K562 (cell line): ENCODE data around the gene PRRC2A. TPM values are rescaled to one million over a fixed set of nuclear protein-coding genes. Genes with fewer than 3 reads are reported as not detected.

Source experiments
- CREM ChIP-seq: IDR thresholded peaks from 2 replicates; pipeline ENCODE4 v1.6.1; 2014; ENCODE audit warnings: antibody characterized with exemption, low read depth
- ETV1 ChIP-seq: fragments of 450-650 bp; conservative IDR thresholded peaks from 2 replicates; pipeline ENCODE4 v1.6.1; 2016; ENCODE audit warnings: missing genetic modification characterization, control low read depth, low read depth, missing compliant biosample characterization
- GABPB1 ChIP-seq: sonication (generic); formaldehyde crosslinking; IDR thresholded peaks from 2 replicates; pipeline ENCODE4 v1.8.0; 2022; ENCODE audit warnings: mild to moderate bottlenecking, missing genetic modification reagents
- HDAC2 ChIP-seq: fragments of 450-650 bp; IDR thresholded peaks from 2 replicates; pipeline ENCODE4 v1.6.1; 2016; ENCODE audit warnings: mild to moderate bottlenecking
- HIVEP1 ChIP-seq: fragments of 250-450 bp; sonication (Bioruptor Pico); IDR thresholded peaks from 2 replicates; pipeline ENCODE4 v1.4.0; 2020; ENCODE audit warnings: mild to moderate bottlenecking
- KDM2B ChIP-seq: fragments of 250-450 bp; sonication (Bioruptor Pico); IDR thresholded peaks from 2 replicates; pipeline ENCODE4 v1.8.0; 2021; ENCODE audit warnings: mild to moderate bottlenecking, moderate library complexity
- MAZ ChIP-seq, 2 experiments: fragments of 450-650 bp in 1 of 2; sonication (generic) in 1 of 2; formaldehyde crosslinking; IDR thresholded peaks in 1 of 2; conservative IDR thresholded peaks in 1 of 2; 2 replicates each; pipeline versions ENCODE4 v1.4.0 to v1.5.0; 2020; ENCODE audit warnings: mild to moderate bottlenecking in 1 of 2, missing genetic modification reagents in 1 of 2
- MXI1 ChIP-seq: IDR thresholded peaks from 2 replicates; pipeline ENCODE4 v1.6.1; 2011; ENCODE audit warnings: low read depth, mild to moderate bottlenecking, improper control_type of control experiment, low read length
- NR1H2 ChIP-seq: sonication (generic); formaldehyde crosslinking; IDR thresholded peaks from 2 replicates; pipeline ENCODE4 v1.4.0; 2020; ENCODE audit warnings: mild to moderate bottlenecking, missing genetic modification reagents
- PKNOX1 ChIP-seq: fragments of 450-650 bp; IDR thresholded peaks from 2 replicates; pipeline ENCODE4 v1.6.1; 2016
- RBM25 ChIP-seq: fragments of 200-400 bp; formaldehyde crosslinking; IDR thresholded peaks from 2 replicates; pipeline ENCODE4 v1.6.1; 2018; ENCODE audit warnings: low read length, low read depth, moderate library complexity; ENCODE audit not compliant: severe bottlenecking
- RCOR1 ChIP-seq, 2 experiments: IDR thresholded peaks; 2 replicates each; pipeline ENCODE4 v1.6.1; 2012; ENCODE audit warnings: low read depth in 2 of 2, low read length in 2 of 2, borderline replicate concordance in 1 of 2, improper control_type of control experiment in 1 of 2
- SMC3 ChIP-seq: conservative IDR thresholded peaks from 2 replicates; pipeline ENCODE4 v1.6.1; 2011; ENCODE audit warnings: low read depth, low read length, improper control_type of control experiment; ENCODE audit not compliant: insufficient read depth
- TCF3 ChIP-seq: sonication (generic); formaldehyde crosslinking; IDR thresholded peaks from 2 replicates; pipeline ENCODE4 v1.4.0; 2020; ENCODE audit warnings: mild to moderate bottlenecking, missing genetic modification reagents
- TEAD4 ChIP-seq, 2 experiments: sonication (generic) in 1 of 2; formaldehyde crosslinking in 1 of 2; IDR thresholded peaks; 2 replicates each; pipeline versions ENCODE4 v1.6.1 to v1.8.0; 2012 to 2022; ENCODE audit warnings: borderline replicate concordance in 1 of 2, inconsistent platforms in 1 of 2, low read length in 1 of 2, mild to moderate bottlenecking in 1 of 2, missing genetic modification reagents in 1 of 2
- XRCC5 ChIP-seq: fragments of 200-400 bp; formaldehyde crosslinking; IDR thresholded peaks from 2 replicates; pipeline ENCODE4 v1.6.1; 2017; ENCODE audit warnings: low read depth, mild to moderate bottlenecking, low read length
- ZBTB33 ChIP-seq: sonication (generic); formaldehyde crosslinking; IDR thresholded peaks from 2 replicates; pipeline ENCODE4 v1.8.1; 2023; ENCODE audit warnings: mild to moderate bottlenecking, missing genetic modification reagents
- ZBTB9 ChIP-seq: fragments of 450-650 bp; formaldehyde crosslinking; IDR thresholded peaks from 2 replicates; pipeline ENCODE4 v1.4.0; 2020; ENCODE audit warnings: mild to moderate bottlenecking, moderate library complexity
- ZNF766 ChIP-seq: fragments of 200-800 bp; sonication (Bioruptor generic); conservative IDR thresholded peaks from 2 replicates; pipeline ENCODE4 v1.6.1; 2016; ENCODE audit warnings: missing genetic modification characterization, missing compliant biosample characterization
- polyA plus RNA-seq, 8 experiments: library from polyadenylated mRNA; depleted of rRNA in 4 of 8; stranded (reverse) in 5 of 8; unstranded in 3 of 8; fragments of >200 nt; fragmentation: Nextera tagmentation in 2 of 8; fragmentation: Illumina TruSeq in 1 of 8; extraction: Ambion mirVana in 2 of 8; extraction: Trizol in 1 of 8; gene quantifications; 2 replicates each; pipeline versions ENCODE4 v1.2.1 to v1.2.3, GENCODE V29; 2011 to 2014; ENCODE audit warnings: inconsistent platforms in 1 of 8, missing spikeins in 1 of 8
- total RNA-seq, 7 experiments: library from RNA; depleted of rRNA in 6 of 7; stranded (reverse); fragments of >200 nt in 6 of 7; fragmentation: Illumina TruSeq in 2 of 7; extraction: Trizol in 2 of 7; gene quantifications; 2 replicates each; pipeline versions ENCODE4 v1.2.1 to v1.2.3, GENCODE V29; 2011 to 2021; ENCODE audit warnings: low replicate concordance in 1 of 7
- TF ChIP-seq, protein P1 (sequence below): sonication (generic); formaldehyde crosslinking; IDR thresholded peaks from 2 replicates; pipeline ENCODE4 v1.9.0; 2022; ENCODE audit warnings: mild to moderate bottlenecking, missing genetic modification reagents
- TF ChIP-seq, protein P2 (sequence below), 2 experiments: fragments of 450-650 bp; IDR thresholded peaks; 2 replicates each; pipeline ENCODE4 v1.6.1; 2016

The PRRC2A gene
- total and polyA plus RNA-seq, 9 of the 15 experiments (the other 6 are each of a cell fraction or from before 2014, with no cell fraction given), result 1.0 to 332 (median 63.0) TPM

DNA sequence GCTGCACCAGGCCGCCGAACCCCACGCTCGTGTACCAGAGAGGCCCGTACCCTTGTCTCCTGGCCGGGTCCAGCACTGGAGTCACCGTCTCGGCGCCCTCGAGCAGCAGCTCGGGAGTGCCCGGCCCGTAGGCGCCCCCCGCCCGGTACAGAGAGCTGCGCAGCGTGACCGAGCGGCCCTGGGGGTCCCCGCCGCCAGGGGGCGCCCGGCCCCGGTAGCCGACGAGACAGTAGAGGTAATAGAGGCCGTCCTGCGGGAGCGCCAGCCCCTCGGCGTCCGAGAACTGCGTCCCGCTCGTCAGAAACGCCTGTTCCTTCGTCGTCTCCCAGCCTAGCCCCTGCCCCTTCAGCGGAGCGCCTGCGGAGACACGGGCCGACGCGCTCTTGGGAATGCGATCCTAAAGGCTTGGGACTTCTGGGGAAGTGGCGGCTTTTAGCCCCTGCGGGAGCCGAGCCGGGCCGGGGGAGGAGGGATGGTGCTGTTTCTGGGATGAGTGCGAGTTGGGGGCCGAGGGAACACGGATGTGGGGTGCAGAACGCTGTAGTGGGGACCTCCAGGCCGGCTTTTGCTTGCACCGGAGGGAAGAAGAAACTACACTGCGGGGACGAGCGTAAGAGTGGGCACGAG lies 39.6 kb upstream of the PRRC2A start (continued):
- TF ChIP-seq CREM (peak; percentile 87), KDM2B (CRISPR knock-in tag) (peak; percentile 70), TCF3 (peak; percentile 31; the same call in 1 of the 2 replicates), TEAD4 (IDR thresholded peaks at IDR 0.05; ENCODE audit: low read length) (peak; percentile 23; the same call in 1 of the 2 replicates), TEAD4 (CRISPR knock-in tag; IDR thresholded peaks at IDR 0.05; ENCODE audit: borderline replicate concordance) (no peak), ZNF766 (CRISPR knock-in tag) (no peak), NR1H2 (CRISPR knock-in tag) (peak; percentile 96; the same call in 1 of the 2 replicates), ZBTB33 (CRISPR knock-in tag) (peak; percentile 71; the same call in 1 of the 2 replicates), RBM25 (no peak), MXI1 (no peak), SMC3 (peak; percentile 83), ETV1 (tag) (peak; percentile 31; the same call in 1 of the 2 replicates), XRCC5 (peak; percentile 96), PKNOX1 (no peak), GABPB1 (CRISPR knock-in tag) (peak; percentile 76; the same call in 1 of the 2 replicates), ZBTB9 (CRISPR knock-in tag) (peak; percentile 78; the same call in 1 of the 2 replicates), RCOR1 (IDR thresholded peaks at IDR 0.05; ENCODE audit: borderline replicate concordance in 1 of 2, low read depth in 2 of 2, low read length in 2 of 2) (peak; percentile 57 to 61; a peak in 2 of 4 replicates), MAZ (CRISPR knock-in tag; conservative IDR thresholded peaks at IDR 0.05 in 1 of 2, IDR thresholded peaks at IDR 0.05 in 1 of 2) (peak; percentile 92 to 93), HIVEP1 (CRISPR knock-in tag) (0 out of 2 replicates have a peak, but pooled peaks have one; percentile 55), HDAC2 (peak; percentile 80)
- TF ChIP-seq, protein P1, sequence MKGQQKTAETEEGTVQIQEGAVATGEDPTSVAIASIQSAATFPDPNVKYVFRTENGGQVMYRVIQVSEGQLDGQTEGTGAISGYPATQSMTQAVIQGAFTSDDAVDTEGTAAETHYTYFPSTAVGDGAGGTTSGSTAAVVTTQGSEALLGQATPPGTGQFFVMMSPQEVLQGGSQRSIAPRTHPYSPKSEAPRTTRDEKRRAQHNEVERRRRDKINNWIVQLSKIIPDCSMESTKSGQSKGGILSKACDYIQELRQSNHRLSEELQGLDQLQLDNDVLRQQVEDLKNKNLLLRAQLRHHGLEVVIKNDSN (CRISPR knock-in tag), result peak; percentile 69; the same call in 1 of the 2 replicates
- TF ChIP-seq, protein P2, sequence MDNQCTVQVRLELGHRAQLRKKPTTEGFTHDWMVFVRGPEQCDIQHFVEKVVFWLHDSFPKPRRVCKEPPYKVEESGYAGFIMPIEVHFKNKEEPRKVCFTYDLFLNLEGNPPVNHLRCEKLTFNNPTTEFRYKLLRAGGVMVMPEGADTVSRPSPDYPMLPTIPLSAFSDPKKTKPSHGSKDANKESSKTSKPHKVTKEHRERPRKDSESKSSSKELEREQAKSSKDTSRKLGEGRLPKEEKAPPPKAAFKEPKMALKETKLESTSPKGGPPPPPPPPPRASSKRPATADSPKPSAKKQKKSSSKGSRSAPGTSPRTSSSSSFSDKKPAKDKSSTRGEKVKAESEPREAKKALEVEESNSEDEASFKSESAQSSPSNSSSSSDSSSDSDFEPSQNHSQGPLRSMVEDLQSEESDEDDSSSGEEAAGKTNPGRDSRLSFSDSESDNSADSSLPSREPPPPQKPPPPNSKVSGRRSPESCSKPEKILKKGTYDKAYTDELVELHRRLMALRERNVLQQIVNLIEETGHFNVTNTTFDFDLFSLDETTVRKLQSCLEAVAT (IDR thresholded peaks at IDR 0.05), result peak; percentile 26 to 45; a peak in 1 of 4 replicates
